SJCRH30 (cell line): ENCODE measurements around the gene CIB4. TPM values are rescaled to one million over a fixed set of nuclear protein-coding genes. Genes with fewer than 3 reads are reported as not detected.

Experiments
- DNase-seq, 2 experiments: peaks; one replicate each; pipeline ENCODE4 v3.0.0-alpha.2; 2015 to 2020
- H3K27ac ChIP-seq: fragments of 250-450 bp; sonication (Bioruptor Pico); 2 replicates; pipeline ENCODE4 v1.5.1; 2020; ENCODE audit warnings: mild to moderate bottlenecking, moderate library complexity
- H3K27me3 ChIP-seq: fragments of 250-450 bp; sonication (Bioruptor Pico); 2 replicates; pipeline ENCODE4 v1.5.1; 2020; ENCODE audit warnings: mild to moderate bottlenecking, moderate library complexity
- H3K36me3 ChIP-seq: fragments of 250-450 bp; sonication (Bioruptor Pico); 2 replicates; pipeline ENCODE4 v1.5.1; 2020; ENCODE audit warnings: mild to moderate bottlenecking, moderate library complexity
- H3K4me1 ChIP-seq: fragments of 250-450 bp; sonication (Bioruptor Pico); 2 replicates; pipeline ENCODE4 v1.5.1; 2020; ENCODE audit warnings: mild to moderate bottlenecking, moderate library complexity
- H3K4me3 ChIP-seq: fragments of 250-450 bp; sonication (Bioruptor Pico); 2 replicates; pipeline ENCODE4 v1.5.1; 2020; ENCODE audit warnings: mild to moderate bottlenecking, moderate library complexity
- H3K9me3 ChIP-seq: fragments of 250-450 bp; sonication (Bioruptor Pico); replicated peaks from 2 replicates; pipeline ENCODE4 v1.5.1; 2020; ENCODE audit warnings: mild to moderate bottlenecking, moderate library complexity
- total RNA-seq: library from RNA; depleted of rRNA; stranded (reverse); fragments of >200 nt; shearing (Covaris generic); gene quantifications from 2 replicates; pipeline ENCODE4 v1.2.3, GENCODE V29; 2014

Gene CIB4
- total RNA-seq, 1 experiment from 2014 or later: not detected

DNA sequence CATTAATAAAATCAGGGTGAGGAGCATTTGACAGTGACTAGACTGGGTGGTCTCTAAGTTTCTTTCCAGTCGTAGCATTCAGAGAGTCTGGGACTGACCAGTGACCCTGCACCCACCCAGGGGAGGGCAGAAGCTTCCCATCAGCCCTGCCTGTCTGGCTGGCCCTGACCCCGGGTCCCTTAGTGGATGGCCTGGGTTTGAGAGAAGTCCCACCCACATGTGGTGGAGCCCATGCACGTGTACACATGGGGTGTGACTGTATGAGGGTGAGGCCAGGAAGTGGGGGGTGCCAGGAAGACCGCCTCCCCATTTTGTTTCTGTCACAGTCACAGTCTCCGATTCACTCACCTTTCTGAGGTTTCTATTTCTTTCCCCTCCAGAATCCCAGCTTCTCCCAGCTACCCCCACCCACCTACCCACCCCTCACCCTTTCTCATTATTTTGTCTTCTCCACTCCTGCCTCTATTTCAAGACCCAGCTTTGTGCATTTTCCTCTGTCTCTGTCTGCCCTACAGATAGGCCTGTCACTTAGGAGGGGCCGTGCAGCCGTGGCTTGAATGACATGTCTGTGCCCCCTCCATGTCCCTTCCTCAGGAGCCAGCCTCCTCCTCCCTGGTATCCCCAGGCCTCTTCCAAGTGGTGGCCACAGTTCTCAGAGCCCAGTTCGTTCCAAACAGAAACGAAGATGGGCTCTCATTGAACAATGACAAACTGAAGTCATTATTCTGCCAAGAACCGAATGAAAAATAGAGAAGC lies 13.6 kb downstream of the CIB4 start:
- no peak for DNase-seq
- no peak overlapping the region for H3K4me3 ChIP-seq
- peaks cover 68% of the 10 kb centered on the region for H3K27me3 ChIP-seq
- no peaks in the 10 kb centered on the region for H3K4me1 ChIP-seq
- no peaks in the 10 kb centered on the region for H3K9me3 ChIP-seq
- H3K36me3 ChIP-seq: no peaks in the 10 kb centered on the region
- no peak overlapping the region for H3K27ac ChIP-seq

DNA sequence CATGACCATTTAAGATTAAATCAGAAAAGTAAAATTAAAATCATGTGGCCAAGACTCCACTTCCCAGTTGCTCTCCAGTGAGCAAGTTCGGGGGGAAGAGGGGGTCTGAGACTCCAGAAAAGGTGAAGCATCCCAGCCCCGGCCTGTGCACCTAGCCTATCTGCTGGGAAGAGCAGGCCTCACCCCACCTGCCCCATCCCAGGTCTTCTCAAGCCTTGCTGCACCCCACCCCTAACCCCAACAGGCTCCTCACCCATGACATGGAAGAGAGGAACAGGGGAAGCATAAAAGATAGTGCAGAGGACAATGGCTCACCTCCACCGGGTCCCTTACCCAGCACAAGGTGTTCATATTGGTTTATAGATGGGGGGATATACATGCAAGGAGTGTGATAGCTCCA lies 14.6 kb downstream of the CIB4 start:
- H3K27ac ChIP-seq: no peak overlapping the region
- H3K27me3 ChIP-seq: peaks cover 59% of the 10 kb centered on the region
- H3K9me3 ChIP-seq: no peaks in the 10 kb centered on the region
- no peaks in the 10 kb centered on the region for H3K36me3 ChIP-seq
- no peak for DNase-seq
- H3K4me1 ChIP-seq: no peaks in the 10 kb centered on the region
- H3K4me3 ChIP-seq: no peak overlapping the region

DNA sequence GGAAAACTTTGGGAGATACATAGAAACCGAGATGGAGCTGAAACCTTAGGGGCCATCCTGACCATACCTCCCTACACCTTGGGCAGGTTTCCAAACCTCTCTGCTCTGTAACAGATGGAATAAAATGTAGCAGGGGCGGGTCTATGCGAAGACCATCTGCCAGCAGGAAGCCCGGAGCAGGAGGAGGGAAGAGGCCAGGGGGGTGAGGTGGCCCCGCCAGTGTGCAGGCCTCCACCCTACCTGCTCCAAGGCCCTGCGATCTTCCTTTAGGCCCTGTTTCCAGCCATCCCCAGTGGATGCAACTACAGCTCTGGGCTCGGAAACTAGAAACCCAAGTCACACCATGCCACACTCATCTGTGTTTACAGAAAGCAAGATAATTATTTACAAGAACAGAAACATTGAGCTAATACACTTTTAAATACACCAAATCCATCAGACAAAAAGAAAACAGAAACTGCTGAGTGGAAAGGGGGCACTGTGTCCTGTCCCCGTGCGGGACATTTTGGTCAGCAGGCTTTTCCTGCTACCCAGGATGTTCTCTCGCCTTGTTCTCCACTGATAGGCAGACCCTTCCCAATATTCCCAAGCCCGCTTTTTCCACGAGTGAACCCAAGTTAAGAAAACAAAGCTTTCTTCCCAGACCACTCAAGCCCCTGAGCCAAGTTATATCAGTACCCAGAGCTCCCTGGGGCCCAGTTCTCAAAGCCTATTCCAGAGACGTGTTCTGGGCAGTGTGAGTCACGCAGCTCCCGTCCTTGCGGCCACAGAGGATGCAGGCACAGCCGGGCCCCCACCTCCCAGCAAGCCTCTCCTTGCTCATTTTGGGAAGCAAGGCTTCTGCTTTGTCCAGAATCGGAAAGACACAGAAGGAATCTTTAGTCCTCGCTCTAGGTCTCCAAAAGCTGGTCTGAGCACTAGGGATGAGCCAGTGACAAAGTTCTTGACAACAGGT lies 17.3 kb downstream of the CIB4 start:
- Histone ChIP-seq H3K36me3 (no peaks in the 10 kb centered on the region), H3K27ac (no peak overlapping the region)
- no peak for DNase-seq

DNA sequence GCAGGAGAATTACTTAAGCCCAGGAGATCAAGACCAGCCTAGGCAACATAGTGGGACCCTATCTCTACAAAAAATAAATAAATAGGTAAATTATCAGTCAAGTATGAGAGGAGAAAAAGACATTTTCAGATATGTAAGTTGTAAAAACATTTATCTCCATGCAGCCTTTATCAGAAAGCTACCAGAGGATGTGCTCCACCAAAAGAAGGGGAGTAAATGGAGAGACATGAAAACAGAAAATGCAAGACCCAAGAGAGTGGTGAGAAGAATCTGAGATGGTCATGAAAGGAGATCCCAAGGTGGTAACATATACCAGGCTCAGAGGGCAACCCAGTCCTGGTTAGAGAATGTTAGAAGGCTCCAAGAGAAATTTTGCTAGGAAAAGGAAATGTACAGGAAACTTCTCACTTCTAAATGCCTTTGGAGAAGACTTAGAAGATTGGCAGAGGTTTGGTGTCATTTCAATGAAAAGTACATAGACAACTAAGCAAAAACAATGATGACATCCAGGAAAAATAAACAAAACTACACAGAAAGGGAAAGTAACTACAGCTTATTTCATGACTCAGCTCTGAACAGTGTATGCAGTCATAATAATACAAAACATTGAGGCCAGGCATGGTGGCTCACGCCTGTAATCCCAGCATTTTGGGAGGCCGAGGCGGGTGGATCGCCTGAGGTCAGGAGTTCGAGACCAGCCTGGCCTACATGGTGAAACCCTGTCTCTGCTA lies 19.5 kb downstream of the CIB4 start:
- H3K36me3 ChIP-seq: no peaks in the 10 kb centered on the region
- H3K27me3 ChIP-seq: peaks cover 32% of the 10 kb centered on the region
- no peaks in the 10 kb centered on the region for H3K4me1 ChIP-seq
- no peak overlapping the region for H3K27ac ChIP-seq
- H3K9me3 ChIP-seq: no peaks in the 10 kb centered on the region
- H3K4me3 ChIP-seq: no peak overlapping the region
- DNase-seq: no peak

More for the DNA sequence above, 17.3 kb downstream of the CIB4 start:
- H3K27me3 ChIP-seq: peaks cover 31% of the 10 kb centered on the region
- no peaks in the 10 kb centered on the region for H3K9me3 ChIP-seq
- no peaks in the 10 kb centered on the region for H3K4me1 ChIP-seq
- H3K4me3 ChIP-seq: no peak overlapping the region

DNA sequence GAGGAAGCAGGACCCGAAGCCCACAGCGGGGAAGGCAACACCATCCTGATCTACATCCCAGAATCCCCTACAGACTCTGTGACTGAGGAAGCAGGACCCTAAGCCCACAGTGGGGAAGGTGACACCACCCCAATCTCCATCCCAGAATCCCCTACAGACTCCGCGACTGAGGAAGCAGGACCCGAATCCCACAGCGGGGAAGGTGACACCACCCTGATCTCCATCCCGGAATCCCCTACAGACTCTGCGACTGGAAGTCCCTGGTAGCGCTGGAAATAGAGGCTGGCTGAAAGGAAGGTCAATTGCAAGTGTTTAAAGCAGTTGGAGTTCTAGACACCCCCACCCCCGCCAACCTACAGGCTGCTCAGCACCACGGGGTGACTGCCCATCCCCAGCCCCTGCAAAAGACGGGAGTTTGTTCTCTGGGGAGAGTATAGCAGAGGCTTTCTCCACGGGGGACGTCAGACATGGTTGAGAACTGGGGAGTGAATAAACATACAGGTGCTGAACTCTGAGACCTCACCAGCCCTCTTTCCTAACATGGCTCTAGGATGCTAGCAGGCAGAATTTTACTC lies 21.0 kb downstream of the CIB4 start:
- Histone ChIP-seq H3K4me3 (no peak overlapping the region), H3K27ac (no peak overlapping the region), H3K27me3 (peaks cover 43% of the 10 kb centered on the region), H3K36me3 (no peaks in the 10 kb centered on the region), H3K4me1 (no peaks in the 10 kb centered on the region), H3K9me3 (no peaks in the 10 kb centered on the region)
- DNase-seq: no peak

DNA sequence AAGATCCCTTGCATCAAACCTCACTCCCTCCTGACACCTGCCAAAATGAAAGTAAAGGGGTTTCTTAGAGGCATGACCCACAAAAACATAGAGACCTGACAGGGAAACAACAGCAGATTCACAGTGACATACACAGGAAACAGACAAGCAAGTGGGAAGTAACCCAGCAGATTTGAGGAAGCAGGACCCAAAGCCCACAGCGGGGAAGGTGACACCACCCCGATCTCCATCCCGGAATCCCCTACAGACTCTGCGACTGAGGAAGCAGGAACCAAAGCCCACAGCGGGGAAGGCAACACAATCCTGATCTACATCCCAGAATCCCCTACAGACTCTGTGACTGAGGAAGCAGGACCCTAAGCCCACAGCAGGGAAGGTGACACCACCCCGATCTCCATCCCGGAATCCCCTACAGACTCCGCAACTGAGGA lies 21.6 kb downstream of the CIB4 start:
- H3K27ac ChIP-seq: no peak overlapping the region
- peaks cover 44% of the 10 kb centered on the region for H3K27me3 ChIP-seq
- no peaks in the 10 kb centered on the region for H3K36me3 ChIP-seq
- DNase-seq: no peak
- H3K9me3 ChIP-seq: no peaks in the 10 kb centered on the region
- no peaks in the 10 kb centered on the region for H3K4me1 ChIP-seq
- no peak overlapping the region for H3K4me3 ChIP-seq

DNA sequence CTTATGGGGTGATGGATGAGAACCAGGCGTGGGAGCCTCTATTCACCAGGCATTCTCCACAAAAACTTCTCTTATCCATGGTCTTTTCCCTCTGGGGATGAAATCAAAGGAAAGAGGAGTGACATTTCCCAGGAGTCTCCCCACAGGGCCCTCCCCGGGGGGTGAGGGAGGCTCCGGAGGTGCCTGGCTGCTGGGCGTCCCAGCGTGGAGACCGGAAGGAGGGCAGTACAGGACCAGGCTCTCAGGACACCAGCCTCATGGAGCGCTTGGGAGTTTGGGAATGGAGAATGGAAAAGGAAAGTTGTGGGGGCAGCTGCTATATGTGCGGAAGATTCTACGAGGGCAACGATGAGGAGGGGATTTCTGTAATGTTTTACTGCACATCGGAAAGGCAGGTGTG lies 22.1 kb downstream of the CIB4 start:
- H3K9me3 ChIP-seq: no peaks in the 10 kb centered on the region
- no peak for DNase-seq
- no peaks in the 10 kb centered on the region for H3K36me3 ChIP-seq
- H3K27ac ChIP-seq: no peak overlapping the region
- no peak overlapping the region for H3K4me3 ChIP-seq
- no peaks in the 10 kb centered on the region for H3K4me1 ChIP-seq
- H3K27me3 ChIP-seq: peaks cover 41% of the 10 kb centered on the region

DNA sequence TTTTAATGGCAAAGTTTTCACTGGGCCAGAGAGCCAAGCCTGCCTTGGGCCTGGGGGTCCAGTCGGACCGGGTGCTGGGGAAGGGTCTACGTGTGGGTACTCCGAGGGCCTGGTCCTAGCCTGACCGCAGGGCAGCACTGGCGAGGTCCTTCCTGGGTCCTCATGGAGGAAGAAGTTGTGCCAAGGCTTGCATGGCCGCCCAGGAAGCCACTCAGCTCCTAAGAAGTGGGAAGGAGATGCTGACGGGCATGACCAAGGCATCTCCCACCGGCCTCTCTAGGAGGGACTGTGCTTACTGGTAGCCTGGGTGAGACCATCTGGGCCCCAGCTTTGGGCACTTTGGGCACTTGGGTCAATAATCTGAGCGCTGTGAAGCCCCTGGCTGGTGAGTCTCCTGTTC lies 22.6 kb downstream of the CIB4 start:
- Histone ChIP-seq H3K27me3 (peaks cover 41% of the 10 kb centered on the region), H3K36me3 (no peaks in the 10 kb centered on the region), H3K4me3 (no peak overlapping the region), H3K9me3 (no peaks in the 10 kb centered on the region), H3K4me1 (peaks cover under 1% of the 10 kb centered on the region; the same call in 1 of the 2 replicates), H3K27ac (no peak overlapping the region)
- DNase-seq: no peak

DNA sequence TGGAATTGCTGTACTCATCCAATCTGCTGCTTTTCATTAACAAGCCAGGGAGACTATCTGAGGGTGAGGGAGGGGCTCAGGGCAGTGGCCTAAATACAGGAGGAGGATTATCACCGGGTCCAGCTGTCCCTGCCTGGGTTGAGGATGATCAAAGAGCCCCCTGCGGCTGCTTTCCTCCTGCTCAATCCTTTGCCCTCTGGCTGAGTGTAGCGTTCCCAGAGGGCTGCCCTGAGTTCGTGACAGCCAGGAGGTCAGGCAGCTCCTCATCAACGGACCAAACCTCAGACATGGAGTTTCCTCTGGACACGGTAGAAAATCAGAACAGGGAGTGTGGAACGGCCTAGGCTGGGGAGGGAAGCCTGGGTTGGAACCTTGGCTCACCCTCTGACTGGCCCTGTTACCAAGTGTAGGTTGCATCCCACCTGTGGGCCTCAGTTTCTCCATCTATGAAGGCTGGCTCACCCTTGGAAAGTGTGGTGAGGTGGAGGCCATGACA lies 23.5 kb downstream of the CIB4 start:
- peaks cover 49% of the 10 kb centered on the region for H3K27me3 ChIP-seq

DNA sequence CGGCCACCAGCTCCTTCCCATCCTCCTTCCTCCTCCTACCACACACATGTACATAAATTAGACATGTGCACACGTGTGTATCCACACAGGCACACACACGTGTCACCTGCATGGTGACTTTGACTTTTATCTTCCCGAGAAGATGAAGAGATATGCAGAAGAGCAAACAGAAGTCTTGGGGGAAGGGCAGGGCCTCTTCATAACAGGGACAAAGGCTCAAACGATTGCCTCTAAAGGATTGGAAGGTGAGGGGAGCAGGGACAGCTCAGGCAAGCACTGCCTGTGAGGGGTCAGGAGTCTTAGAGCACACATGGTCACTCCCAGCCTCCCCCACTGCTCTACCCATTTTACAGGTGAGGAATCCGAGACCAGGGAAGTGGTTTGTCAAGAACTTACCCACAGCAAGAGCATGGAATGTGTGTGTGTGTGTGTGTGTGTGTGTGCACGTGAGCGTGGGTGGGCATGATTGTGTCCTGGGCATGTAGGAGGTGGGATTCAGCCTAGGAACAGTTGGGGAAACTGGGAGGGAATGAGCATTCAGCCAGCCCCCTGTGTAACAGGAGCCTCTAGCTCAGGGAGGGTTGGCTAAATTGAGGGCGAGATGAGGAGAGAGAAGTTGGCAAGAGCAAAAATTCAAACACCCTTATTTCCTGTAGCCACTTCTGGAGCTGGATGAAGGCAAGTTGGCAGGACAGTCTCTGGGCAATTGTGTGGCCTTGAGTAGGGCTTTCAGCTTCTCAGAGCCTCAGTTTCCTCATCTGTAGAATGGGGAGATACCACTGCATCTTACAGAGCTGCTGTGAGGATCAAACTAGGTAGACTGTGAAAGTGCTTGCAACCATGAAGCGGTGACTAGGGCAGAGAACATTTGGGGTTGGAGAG lies 24.2 kb downstream of the CIB4 start:
- H3K4me1 ChIP-seq: peaks cover 7% of the 10 kb centered on the region; the same call in 1 of the 2 replicates
- DNase-seq: no peak

More for the DNA sequence above, 23.5 kb downstream of the CIB4 start:
- Histone ChIP-seq H3K36me3 (no peaks in the 10 kb centered on the region), H3K4me3 (no peak overlapping the region), H3K4me1 (peaks cover 7% of the 10 kb centered on the region; the same call in 1 of the 2 replicates), H3K27ac (no peak overlapping the region), H3K9me3 (no peaks in the 10 kb centered on the region)
- peak in 1 of 2 experiments; percentile 21 for DNase-seq

DNA sequence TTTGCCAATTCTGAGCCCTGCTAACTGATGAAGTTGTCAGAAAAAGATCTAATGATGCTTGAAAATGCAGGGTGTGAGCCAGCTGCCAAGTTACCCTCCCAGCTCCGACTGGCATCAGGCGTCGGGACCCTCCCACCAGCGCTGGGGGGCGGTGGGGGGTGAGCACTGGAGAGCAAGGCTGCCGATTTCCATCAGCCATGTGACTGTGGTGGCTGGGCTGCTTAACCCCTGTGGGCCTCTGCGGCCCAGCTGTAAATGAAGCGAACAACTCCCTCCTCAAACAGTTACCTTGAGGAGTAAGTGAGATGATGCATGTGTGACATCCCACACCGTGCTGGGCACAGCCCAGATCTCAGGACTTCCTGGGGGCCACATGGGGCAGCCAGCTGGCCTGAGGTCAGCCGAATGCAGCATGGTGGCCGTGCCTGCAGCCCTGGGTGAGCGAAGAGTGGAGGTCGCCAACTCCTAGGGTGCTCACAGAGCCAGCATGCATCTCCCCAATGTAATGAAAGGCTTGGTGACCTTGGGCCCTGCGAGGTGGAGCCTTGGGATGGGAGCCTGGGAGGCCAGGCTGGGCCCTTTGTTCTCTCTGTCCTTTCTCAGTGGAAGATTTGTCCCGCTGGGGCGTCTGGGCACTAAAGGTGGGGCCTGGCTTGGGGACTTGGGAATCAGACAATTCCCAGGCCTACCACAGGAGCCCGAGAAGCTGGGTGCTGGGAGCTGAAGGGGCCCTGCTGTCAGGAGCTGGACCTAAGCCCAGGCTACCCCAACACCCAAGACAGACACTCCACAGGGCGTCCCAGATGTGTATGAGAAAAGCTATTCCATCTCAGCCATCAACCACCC lies 25.1 kb downstream of the CIB4 start:
- H3K4me3 ChIP-seq: no peak overlapping the region
- H3K4me1 ChIP-seq: peaks cover 7% of the 10 kb centered on the region; the same call in 1 of the 2 replicates
- DNase-seq: no peak
- H3K9me3 ChIP-seq: no peaks in the 10 kb centered on the region
- no peak overlapping the region for H3K27ac ChIP-seq
- no peaks in the 10 kb centered on the region for H3K36me3 ChIP-seq
- peaks cover 49% of the 10 kb centered on the region for H3K27me3 ChIP-seq

More for the DNA sequence above, 24.2 kb downstream of the CIB4 start:
- H3K4me3 ChIP-seq: no peak overlapping the region
- no peaks in the 10 kb centered on the region for H3K9me3 ChIP-seq
- H3K27me3 ChIP-seq: peaks cover 49% of the 10 kb centered on the region
- H3K36me3 ChIP-seq: no peaks in the 10 kb centered on the region
- H3K27ac ChIP-seq: no peak overlapping the region

DNA sequence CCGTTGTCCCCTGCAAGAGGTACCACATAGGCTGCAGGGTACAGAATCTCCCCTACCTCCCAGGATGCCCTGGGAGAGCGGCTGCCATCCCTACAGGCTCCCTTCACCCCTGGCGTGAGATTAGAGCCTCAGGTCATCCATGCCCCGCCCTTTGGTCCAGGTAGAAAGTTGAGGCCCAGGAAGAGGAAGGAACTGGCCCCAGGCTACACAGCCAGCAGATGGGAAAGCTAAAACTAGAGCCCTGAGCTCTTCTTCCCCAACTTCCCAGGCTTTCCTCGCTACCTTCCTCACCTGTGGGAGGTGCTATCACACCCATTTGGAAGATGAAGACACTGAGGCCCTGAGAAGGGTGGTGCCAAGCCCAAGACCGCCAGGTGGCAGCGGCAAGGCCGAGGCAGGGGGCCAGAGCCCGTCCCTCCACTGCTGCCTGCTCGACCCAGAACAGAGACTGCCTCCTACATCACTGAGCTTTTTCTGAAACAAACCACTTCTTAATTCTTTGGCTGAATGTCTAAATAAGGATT lies 25.8 kb downstream of the CIB4 start:
- H3K9me3 ChIP-seq: no peaks in the 10 kb centered on the region
- H3K4me3 ChIP-seq: no peak overlapping the region
- no peak overlapping the region for H3K27ac ChIP-seq
- peaks cover 50% of the 10 kb centered on the region for H3K27me3 ChIP-seq
- no peaks in the 10 kb centered on the region for H3K36me3 ChIP-seq
- H3K4me1 ChIP-seq: peaks cover 7% of the 10 kb centered on the region; the same call in 1 of the 2 replicates
- no peak for DNase-seq
